NCI-H2107 treated with DMSO at 0.1 percent for 48 hours (cell line): ENCODE measurements around the gene LMF1.

Source experiments
- DNase-seq: peaks from one replicate; lab custom pipeline; 2025; ENCODE audit not compliant: unreplicated experiment; lab: John Stamatoyannopoulos, UW

The LMF1 gene

GRCh38 chr16:1003391-1004347, 32.9 kb upstream of the LMF1 start:
- DNase-seq: no peak

GRCh38 chr16:1002399-1003166, 31.8 kb upstream of the LMF1 start:
- DNase-seq: no peak

- no peak for DNase-seq
Observed at GRCh38 chr16:1001096-1001495, 30.3 kb upstream of the LMF1 start.

GRCh38 chr16:1000608-1001007, 29.8 kb upstream of the LMF1 start:
- no peak for DNase-seq

GRCh38 chr16:999677-1000076, 28.9 kb upstream of the LMF1 start:
- DNase-seq: no peak

- DNase-seq: no peak
Observed at GRCh38 chr16:998615-999014, 27.8 kb upstream of the LMF1 start.

- DNase-seq: no peak
Observed at GRCh38 chr16:998211-998610, 27.4 kb upstream of the LMF1 start.

GRCh38 chr16:997440-998051, 26.8 kb upstream of the LMF1 start:
- DNase-seq: no peak

GRCh38 chr16:996681-997080, 25.9 kb upstream of the LMF1 start:
- no peak for DNase-seq

- DNase-seq: no peak
Observed at GRCh38 chr16:995783-996182, 25.0 kb upstream of the LMF1 start.

- DNase-seq: no peak
Observed at GRCh38 chr16:995087-995486, 24.3 kb upstream of the LMF1 start.

- DNase-seq: no peak
Observed at GRCh38 chr16:993731-994130, 22.9 kb upstream of the LMF1 start.

GRCh38 chr16:991773-992172, 21.0 kb upstream of the LMF1 start:
- no peak for DNase-seq

- no peak for DNase-seq
Observed at GRCh38 chr16:991345-991744, 20.6 kb upstream of the LMF1 start.

GRCh38 chr16:990516-991291, 19.9 kb upstream of the LMF1 start:
- no peak for DNase-seq

- no peak for DNase-seq
Observed at GRCh38 chr16:989354-989814, 18.6 kb upstream of the LMF1 start.

- DNase-seq: no peak
Observed at GRCh38 chr16:988471-989353, 17.9 kb upstream of the LMF1 start.

- no peak for DNase-seq
Observed at GRCh38 chr16:987906-988305, 17.1 kb upstream of the LMF1 start.

- DNase-seq: no peak
Observed at GRCh38 chr16:986925-987582, 16.3 kb upstream of the LMF1 start.
